Bronchial epithelial cell (primary cell): ENCODE results near the gene PDZRN3. TPM values are rescaled to one million over a fixed set of nuclear protein-coding genes. Genes with fewer than 3 reads are reported as not detected.
A peak's percentile ranks its signal among the peaks of the same experiment; 100 is the strongest.

Experiments
- DNase-seq: peaks from one replicate; pipeline ENCODE4 v3.0.0-alpha.2; 2010; ENCODE audit warnings: low read depth
- FAIRE-seq: peaks from 2 replicates; lab custom pipeline; 2011; peaks lifted over from hg19 to GRCh38; lab: Jason Lieb, UNC
- H3K27me3 ChIP-seq: 2 replicates; pipeline ENCODE4 v1.5.1; 2011; ENCODE audit warnings: low read length; ENCODE audit not compliant: control insufficient read depth, insufficient read depth
- H3K36me3 ChIP-seq: 2 replicates; pipeline ENCODE4 v1.5.1; 2011; ENCODE audit warnings: low read length; ENCODE audit not compliant: control insufficient read depth, insufficient read depth
- H3K4me3 ChIP-seq: 2 replicates; pipeline ENCODE4 v1.5.1; 2011; ENCODE audit warnings: mild to moderate bottlenecking, low read depth, low read length, control low read depth
- total RNA-seq: library from RNA; depleted of rRNA; stranded (reverse); fragments of >200 nt; gene quantifications from 2 replicates; pipeline ENCODE4 v1.2.1, GENCODE V29; 2014
- TF ChIP-seq, protein P1 (sequence below): IDR thresholded peaks from 2 replicates; pipeline ENCODE4 v1.5.1; 2011; ENCODE audit warnings: mild to moderate bottlenecking, moderate library complexity, low read length, control low read depth, inconsistent platforms; ENCODE audit not compliant: insufficient read depth, severe bottlenecking

PDZRN3 gene
- total RNA-seq, 1 donor from 2014 or later = 0.79 TPM

DNA sequence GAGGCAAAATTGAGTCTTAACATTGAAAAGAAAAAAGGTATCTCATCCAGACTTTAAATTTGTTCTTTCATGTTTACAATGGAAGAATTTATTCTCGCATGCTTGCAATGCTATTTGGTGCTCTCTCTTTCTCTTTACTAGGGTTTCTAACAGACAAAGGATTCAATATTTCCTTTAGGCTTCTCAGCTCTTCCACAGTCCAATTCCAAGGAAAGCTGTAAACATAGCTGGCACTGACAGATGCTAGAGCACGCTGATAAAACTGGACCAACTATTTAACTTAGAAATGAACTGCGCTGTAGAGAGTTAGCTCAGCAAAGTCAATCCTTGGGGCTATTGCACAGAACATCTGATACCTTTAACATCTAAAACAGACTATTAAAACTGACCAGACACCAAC is 81.3 kb downstream of the PDZRN3 start:
- Histone ChIP-seq H3K36me3 (no peaks in the 10 kb centered on the region), H3K27me3 (no peaks in the 10 kb centered on the region), H3K4me3 (no peak overlapping the region)
- FAIRE-seq (no peak), DNase-seq (no peak)
- TF ChIP-seq, protein P1, sequence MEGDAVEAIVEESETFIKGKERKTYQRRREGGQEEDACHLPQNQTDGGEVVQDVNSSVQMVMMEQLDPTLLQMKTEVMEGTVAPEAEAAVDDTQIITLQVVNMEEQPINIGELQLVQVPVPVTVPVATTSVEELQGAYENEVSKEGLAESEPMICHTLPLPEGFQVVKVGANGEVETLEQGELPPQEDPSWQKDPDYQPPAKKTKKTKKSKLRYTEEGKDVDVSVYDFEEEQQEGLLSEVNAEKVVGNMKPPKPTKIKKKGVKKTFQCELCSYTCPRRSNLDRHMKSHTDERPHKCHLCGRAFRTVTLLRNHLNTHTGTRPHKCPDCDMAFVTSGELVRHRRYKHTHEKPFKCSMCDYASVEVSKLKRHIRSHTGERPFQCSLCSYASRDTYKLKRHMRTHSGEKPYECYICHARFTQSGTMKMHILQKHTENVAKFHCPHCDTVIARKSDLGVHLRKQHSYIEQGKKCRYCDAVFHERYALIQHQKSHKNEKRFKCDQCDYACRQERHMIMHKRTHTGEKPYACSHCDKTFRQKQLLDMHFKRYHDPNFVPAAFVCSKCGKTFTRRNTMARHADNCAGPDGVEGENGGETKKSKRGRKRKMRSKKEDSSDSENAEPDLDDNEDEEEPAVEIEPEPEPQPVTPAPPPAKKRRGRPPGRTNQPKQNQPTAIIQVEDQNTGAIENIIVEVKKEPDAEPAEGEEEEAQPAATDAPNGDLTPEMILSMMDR = no peak

- Histone ChIP-seq H3K36me3 (no peaks in the 10 kb centered on the region), H3K27me3 (no peaks in the 10 kb centered on the region), H3K4me3 (no peak overlapping the region)
- DNase-seq (peak; percentile 28), FAIRE-seq (no peak)
- TF ChIP-seq, protein P1 = no peak
Observed at GRCh38 chr3:73542136-73542535, 82.6 kb downstream of the PDZRN3 start.

- Histone ChIP-seq H3K4me3 (no peak overlapping the region), H3K27me3 (no peaks in the 10 kb centered on the region), H3K36me3 (no peaks in the 10 kb centered on the region)
- no peak for FAIRE-seq
- peak; percentile 72 for DNase-seq
- TF ChIP-seq, protein P1 = no peak
Observed at GRCh38 chr3:73540969-73541740, 83.6 kb downstream of the PDZRN3 start.

- TF ChIP-seq, protein P1 = no peak
- no peaks in the 10 kb centered on the region for H3K36me3 ChIP-seq
- FAIRE-seq (no peak), DNase-seq (no peak)
- no peak overlapping the region for H3K4me3 ChIP-seq
- H3K27me3 ChIP-seq = no peaks in the 10 kb centered on the region
Observed at GRCh38 chr3:73538486-73538885, 86.3 kb downstream of the PDZRN3 start.

- DNase-seq (no peak), FAIRE-seq (no peak)
- no peak overlapping the region for H3K4me3 ChIP-seq
- H3K27me3 ChIP-seq = no peaks in the 10 kb centered on the region
- H3K36me3 ChIP-seq = no peaks in the 10 kb centered on the region
- TF ChIP-seq, protein P1 = no peak
Observed at GRCh38 chr3:73536952-73537351, 87.8 kb downstream of the PDZRN3 start.
